ENCODE results near the gene RASGRF1.

Gene RASGRF1

DNA sequence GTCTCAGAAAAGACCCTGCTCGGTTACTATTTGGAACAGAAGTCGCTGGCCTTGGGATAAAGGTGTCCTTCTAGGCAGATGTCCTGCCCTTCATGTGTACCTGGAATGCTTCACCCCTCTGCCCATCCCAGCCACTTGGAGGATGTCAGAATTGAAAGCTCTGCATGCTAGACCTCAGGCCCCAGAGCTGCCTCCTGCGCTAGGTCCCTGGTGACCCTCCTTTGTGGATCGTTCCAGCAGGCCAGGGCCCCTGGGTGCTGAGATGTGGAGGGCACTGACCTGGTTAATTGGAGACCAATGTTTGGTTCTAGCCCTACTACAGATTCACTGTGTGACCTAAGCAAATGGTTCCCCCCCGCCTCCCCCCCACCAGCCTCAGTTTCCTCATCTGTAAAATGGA is 143.1 kb downstream of the RASGRF1 start:
- no peak overlapping the region for H3K4me3 ChIP-seq (ENCODE audit: insufficient read depth in 1 of 2, low read depth in 1 of 2, low read length in 2 of 2)
- 92% methylated on average over 4 of the region's 5 CpGs for WGBS
- H2BK12ac ChIP-seq (ENCODE audit: low read length in 2 of 2): no peak overlapping the region
- H3K9me3 ChIP-seq (ENCODE audit: control insufficient read depth, low read length): no peaks in the 10 kb centered on the region
- no peak overlapping the region for H4K91ac ChIP-seq (ENCODE audit: low read length)
- H3K4me1 ChIP-seq (ENCODE audit: control insufficient read depth, insufficient read depth, low read depth, low read length): peaks cover 25% of the 10 kb centered on the region
- no peak overlapping the region for H4K8ac ChIP-seq (ENCODE audit: low read length)
- no peak overlapping the region for H2AFZ ChIP-seq (ENCODE audit: low read depth, low read length)
- no peak for DNase-seq
- no peak overlapping the region for H2BK15ac ChIP-seq (ENCODE audit: low read depth, poor library complexity, severe bottlenecking)
- no peak overlapping the region for H3K4ac ChIP-seq (ENCODE audit: low read depth in 1 of 2, low read length in 2 of 2)
- H3K14ac ChIP-seq (ENCODE audit: low read length in 2 of 2): no peak overlapping the region
- H3K27ac ChIP-seq (ENCODE audit: low read length, poor library complexity, severe bottlenecking): no peak overlapping the region
- H3K79me1 ChIP-seq (replicated peaks; ENCODE audit: low read length, poor library complexity, severe bottlenecking): no peaks in the 10 kb centered on the region
- no peak overlapping the region for H3K4me2 ChIP-seq (ENCODE audit: low read length, poor library complexity, severe bottlenecking)
- H2BK120ac ChIP-seq (ENCODE audit: low read depth, low read length): no peak overlapping the region
- H3K9ac ChIP-seq (ENCODE audit: low read length): no peak overlapping the region
- peaks cover 28 to 30% of the 10 kb centered on the region in 2 experiments for H3K27me3 ChIP-seq (ENCODE audit: control insufficient read depth in 1 of 2, insufficient read depth in 1 of 2, low read length in 2 of 2)
- no peaks in the 10 kb centered on the region for H3K36me3 ChIP-seq (ENCODE audit: control insufficient read depth in 1 of 2, insufficient read depth in 2 of 2, low read depth in 1 of 2, low read length in 2 of 2)
- H3K18ac ChIP-seq (ENCODE audit: low read depth in 1 of 2, low read length in 2 of 2): no peak overlapping the region
- no peak overlapping the region for H3K23ac ChIP-seq (ENCODE audit: low read length in 2 of 2)
- H2AK5ac ChIP-seq (ENCODE audit: low read length, severe bottlenecking): no peak overlapping the region
- no peak overlapping the region for H2BK5ac ChIP-seq (ENCODE audit: low read depth, low read length, poor library complexity, severe bottlenecking)

DNA sequence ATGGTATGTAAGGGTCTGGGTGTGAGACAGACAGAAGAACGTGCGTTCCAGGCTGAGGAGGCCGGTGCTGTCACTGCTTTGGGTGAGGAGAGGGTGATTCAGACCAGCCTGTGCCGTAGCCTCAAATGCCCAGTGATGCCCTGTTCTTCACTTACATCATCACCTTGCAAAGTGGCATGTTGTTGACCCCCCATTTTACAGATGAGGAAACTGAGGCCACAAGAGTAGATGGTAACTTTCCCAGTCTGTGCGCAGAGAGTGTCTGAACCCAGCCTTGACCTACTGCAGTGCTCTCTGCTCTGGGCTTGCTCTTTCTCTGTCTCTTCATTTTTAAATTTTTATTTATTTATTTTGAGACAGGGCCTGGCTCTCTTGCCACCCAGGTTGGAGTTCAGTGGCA is 144.1 kb downstream of the RASGRF1 start:
- H3K9me3 ChIP-seq (ENCODE audit: control insufficient read depth, low read length): no peaks in the 10 kb centered on the region
- no peak overlapping the region for H4K91ac ChIP-seq (ENCODE audit: low read length)
- no peak overlapping the region for H3K27ac ChIP-seq (ENCODE audit: low read length, poor library complexity, severe bottlenecking)
- H3K18ac ChIP-seq (ENCODE audit: low read depth in 1 of 2, low read length in 2 of 2): no peak overlapping the region
- no peak overlapping the region for H2BK12ac ChIP-seq (ENCODE audit: low read length in 2 of 2)
- no peak overlapping the region for H2BK5ac ChIP-seq (ENCODE audit: low read depth, low read length, poor library complexity, severe bottlenecking)
- H2BK15ac ChIP-seq (ENCODE audit: low read depth, poor library complexity, severe bottlenecking): no peak overlapping the region
- H2BK120ac ChIP-seq (ENCODE audit: low read depth, low read length): no peak overlapping the region
- WGBS: 75% methylated on average over 5 of the region's 5 CpGs
- H3K79me1 ChIP-seq (replicated peaks; ENCODE audit: low read length, poor library complexity, severe bottlenecking): no peaks in the 10 kb centered on the region
- no peak overlapping the region for H3K4me2 ChIP-seq (ENCODE audit: low read length, poor library complexity, severe bottlenecking)
- no peak for DNase-seq
- peaks cover 21% of the 10 kb centered on the region for H3K4me1 ChIP-seq (ENCODE audit: control insufficient read depth, insufficient read depth, low read depth, low read length)
- H2AFZ ChIP-seq (ENCODE audit: low read depth, low read length): no peak overlapping the region
- H3K14ac ChIP-seq (ENCODE audit: low read length in 2 of 2): no peak overlapping the region
- H3K36me3 ChIP-seq (ENCODE audit: control insufficient read depth in 1 of 2, insufficient read depth in 2 of 2, low read depth in 1 of 2, low read length in 2 of 2): no peaks in the 10 kb centered on the region
- no peak overlapping the region for H4K8ac ChIP-seq (ENCODE audit: low read length)
- no peak overlapping the region for H3K9ac ChIP-seq (ENCODE audit: low read length)
- no peak overlapping the region for H3K4me3 ChIP-seq (ENCODE audit: insufficient read depth in 1 of 2, low read depth in 1 of 2, low read length in 2 of 2)
- H3K4ac ChIP-seq (ENCODE audit: low read depth in 1 of 2, low read length in 2 of 2): no peak overlapping the region
- H3K23ac ChIP-seq (ENCODE audit: low read length in 2 of 2): no peak overlapping the region
- peaks cover 28 to 30% of the 10 kb centered on the region in 2 experiments for H3K27me3 ChIP-seq (ENCODE audit: control insufficient read depth in 1 of 2, insufficient read depth in 1 of 2, low read length in 2 of 2)
- no peak overlapping the region for H2AK5ac ChIP-seq (ENCODE audit: low read length, severe bottlenecking)

DNA sequence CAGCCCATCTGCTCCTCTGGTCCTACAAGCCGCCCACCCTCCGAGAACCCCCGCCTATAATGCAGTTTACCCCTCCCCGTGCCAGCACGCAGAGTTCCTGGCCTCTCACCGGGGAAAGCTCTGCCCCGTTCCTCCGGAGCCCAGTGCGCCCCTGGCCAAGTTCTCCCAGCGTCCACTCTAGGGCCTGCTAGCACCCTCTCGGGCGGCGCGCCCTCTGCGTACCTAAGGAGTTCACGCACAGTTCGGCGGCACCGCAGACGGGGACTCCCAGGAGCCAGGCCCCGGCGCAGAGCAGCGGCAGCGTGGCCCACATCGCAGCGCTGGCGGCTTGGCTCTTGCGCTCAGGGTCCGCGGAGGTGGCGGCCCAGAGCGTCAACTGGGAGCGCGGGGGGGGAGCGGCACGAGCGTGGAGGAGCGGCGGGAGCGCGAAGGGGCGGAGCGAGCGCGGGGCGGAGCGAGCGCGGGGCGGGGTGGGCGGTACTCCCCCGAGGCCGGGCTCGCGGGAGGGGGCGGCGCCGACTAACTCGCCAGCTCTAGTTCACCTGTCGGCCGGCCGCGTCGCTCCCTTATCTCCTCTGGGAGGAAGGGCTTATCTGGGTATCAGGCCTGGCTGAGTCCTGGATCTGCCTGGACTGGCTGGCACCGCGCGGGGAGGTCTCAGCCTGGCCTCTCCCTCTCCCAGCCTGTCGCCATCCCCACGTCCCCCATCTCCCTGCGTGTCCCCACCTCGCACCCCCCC is 145.7 kb downstream of the RASGRF1 start, which contains the start of gene CTSH:
TSS of gene CTSH (minus strand) at position 378 of the 739 bp plus-strand sequence. CDS start at position 313, 65 bp downstream.
- Histone ChIP-seq H3K4me1 (ENCODE audit: control insufficient read depth, insufficient read depth, low read depth, low read length) (peaks cover 19% of the 10 kb centered on the region), H3K23ac (ENCODE audit: low read length in 2 of 2) (peak within 1 kb of the TSS in 1 of 2 experiments; percentile 46), H3K9me3 (ENCODE audit: control insufficient read depth, low read length) (no peaks in the 10 kb centered on the region), H2BK120ac (ENCODE audit: low read depth, low read length) (peak within 1 kb of the TSS; percentile 74), H4K8ac (ENCODE audit: low read length) (peak within 1 kb of the TSS; percentile 78), H2BK5ac (ENCODE audit: low read depth, low read length, poor library complexity, severe bottlenecking) (no peak within 1 kb of the TSS), H3K79me1 (replicated peaks; ENCODE audit: low read length, poor library complexity, severe bottlenecking) (no peaks in the 10 kb centered on the region), H3K27me3 (ENCODE audit: control insufficient read depth in 1 of 2, insufficient read depth in 1 of 2, low read length in 2 of 2) (peaks cover 28 to 30% of the 10 kb centered on the region in 2 experiments), H3K9ac (ENCODE audit: low read length) (peak within 1 kb of the TSS; percentile 70), H3K4ac (ENCODE audit: low read depth in 1 of 2, low read length in 2 of 2) (peak within 1 kb of the TSS; percentile 33 to 68), H2AFZ (ENCODE audit: low read depth, low read length) (peak within 1 kb of the TSS; percentile 78), H3K4me3 (ENCODE audit: insufficient read depth in 1 of 2, low read depth in 1 of 2, low read length in 2 of 2) (peak within 1 kb of the TSS; percentile 60 to 71), H3K27ac (ENCODE audit: low read length, poor library complexity, severe bottlenecking) (no peak within 1 kb of the TSS), H3K36me3 (ENCODE audit: control insufficient read depth in 1 of 2, insufficient read depth in 2 of 2, low read depth in 1 of 2, low read length in 2 of 2) (no peaks in the 10 kb centered on the region), H3K18ac (ENCODE audit: low read depth in 1 of 2, low read length in 2 of 2) (peak within 1 kb of the TSS; percentile 81 to 85), H3K4me2 (ENCODE audit: low read length, poor library complexity, severe bottlenecking) (peak within 1 kb of the TSS; percentile 91), H4K91ac (ENCODE audit: low read length) (peak within 1 kb of the TSS; percentile 41), H2BK12ac (ENCODE audit: low read length in 2 of 2) (peak within 1 kb of the TSS in 1 of 2 experiments; percentile 83), H2BK15ac (ENCODE audit: low read depth, poor library complexity, severe bottlenecking) (peak within 1 kb of the TSS; percentile 92), H2AK5ac (ENCODE audit: low read length, severe bottlenecking) (no peak within 1 kb of the TSS), H3K14ac (ENCODE audit: low read length in 2 of 2) (peak within 1 kb of the TSS in 1 of 2 experiments; percentile 83)
- WGBS: 3% methylated on average over 45 of the region's 71 CpGs
- DNase-seq: peak; percentile 57

DNA sequence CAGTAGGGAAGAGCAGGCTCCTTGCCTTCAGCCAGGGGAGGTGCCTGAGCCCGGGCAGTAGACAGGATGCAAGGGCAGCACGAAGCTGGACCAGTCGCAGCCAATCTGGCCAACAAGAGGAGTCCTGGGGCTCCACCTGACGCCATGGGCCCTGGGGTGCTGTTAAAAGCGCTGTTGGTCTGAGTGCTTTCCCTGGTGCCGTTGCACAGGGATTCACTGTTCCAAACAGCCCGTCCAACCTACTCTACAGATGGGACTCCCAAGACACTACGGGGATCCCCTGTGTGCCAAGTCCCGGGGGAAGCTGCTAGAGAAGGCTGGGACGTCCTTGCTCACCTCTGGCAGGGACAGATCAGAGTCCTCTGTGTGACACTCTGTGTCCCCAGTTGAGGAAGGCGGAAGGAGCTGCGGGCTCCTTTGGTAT is 146.4 kb downstream of the RASGRF1 start:
- Histone ChIP-seq H2AK5ac (ENCODE audit: low read length, severe bottlenecking) (no peak overlapping the region), H4K8ac (ENCODE audit: low read length) (no peak overlapping the region), H4K91ac (ENCODE audit: low read length) (peak overlapping the region; percentile 6), H3K4ac (ENCODE audit: low read depth in 1 of 2, low read length in 2 of 2) (no peak overlapping the region), H3K27me3 (ENCODE audit: control insufficient read depth in 1 of 2, insufficient read depth in 1 of 2, low read length in 2 of 2) (peaks cover 28 to 30% of the 10 kb centered on the region in 2 experiments), H2BK12ac (ENCODE audit: low read length in 2 of 2) (peak overlapping the region in 1 of 2 experiments; percentile 15), H3K14ac (ENCODE audit: low read length in 2 of 2) (no peak overlapping the region), H3K79me1 (replicated peaks; ENCODE audit: low read length, poor library complexity, severe bottlenecking) (no peaks in the 10 kb centered on the region), H2BK5ac (ENCODE audit: low read depth, low read length, poor library complexity, severe bottlenecking) (no peak overlapping the region), H3K9me3 (ENCODE audit: control insufficient read depth, low read length) (no peaks in the 10 kb centered on the region), H3K23ac (ENCODE audit: low read length in 2 of 2) (peak overlapping the region in 1 of 2 experiments; percentile 2), H3K27ac (ENCODE audit: low read length, poor library complexity, severe bottlenecking) (no peak overlapping the region), H3K4me1 (ENCODE audit: control insufficient read depth, insufficient read depth, low read depth, low read length) (peaks cover 19% of the 10 kb centered on the region), H3K9ac (ENCODE audit: low read length) (peak overlapping the region; percentile 70), H3K4me2 (ENCODE audit: low read length, poor library complexity, severe bottlenecking) (peak overlapping the region; percentile 91), H3K18ac (ENCODE audit: low read depth in 1 of 2, low read length in 2 of 2) (peak overlapping the region; percentile 81 to 85), H3K36me3 (ENCODE audit: control insufficient read depth in 1 of 2, insufficient read depth in 2 of 2, low read depth in 1 of 2, low read length in 2 of 2) (no peaks in the 10 kb centered on the region), H2AFZ (ENCODE audit: low read depth, low read length) (no peak overlapping the region), H2BK120ac (ENCODE audit: low read depth, low read length) (no peak overlapping the region), H3K4me3 (ENCODE audit: insufficient read depth in 1 of 2, low read depth in 1 of 2, low read length in 2 of 2) (peak overlapping the region in 1 of 2 experiments; percentile 71), H2BK15ac (ENCODE audit: low read depth, poor library complexity, severe bottlenecking) (peak overlapping the region; percentile 26)
- no peak for DNase-seq
- 59% methylated on average over 12 of the region's 12 CpGs for WGBS
